Stomach smooth muscle (tissue), 2 donors: ENCODE data around the gene SH3BP4.
A peak's percentile ranks its signal among the peaks of the same experiment; 100 is the strongest.

ENCODE experiments used
- H3K27ac ChIP-seq: one replicate; pipeline ENCODE4 v1.7.0; 2013; ENCODE audit warnings: mild to moderate bottlenecking, low read length, inconsistent platforms
- H3K27me3 ChIP-seq, 2 donors: one replicate each; pipeline ENCODE4 v1.7.0; 2013; ENCODE audit warnings: low read length in 2 of 2; ENCODE audit not compliant: insufficient read depth in 2 of 2, control insufficient read depth in 1 of 2
- H3K36me3 ChIP-seq, 2 donors: one replicate each; pipeline ENCODE4 v1.7.0; 2013; ENCODE audit warnings: low read length in 2 of 2; ENCODE audit not compliant: control insufficient read depth in 2 of 2, insufficient read depth in 2 of 2
- H3K4me1 ChIP-seq: one replicate; pipeline ENCODE4 v1.7.0; 2013; ENCODE audit warnings: low read length; ENCODE audit not compliant: control insufficient read depth, insufficient read depth
- H3K4me3 ChIP-seq, 2 donors: one replicate each; pipeline ENCODE4 v1.7.0; 2013; ENCODE audit warnings: low read length in 2 of 2
- H3K9ac ChIP-seq, 2 donors: one replicate each; pipeline ENCODE4 v1.7.0; 2013; ENCODE audit warnings: low read length in 2 of 2, mild to moderate bottlenecking in 1 of 2
- H3K9me3 ChIP-seq, 2 donors: one replicate each; pipeline ENCODE4 v1.7.0; 2013; ENCODE audit warnings: low read length in 2 of 2; ENCODE audit not compliant: control insufficient read depth in 2 of 2
- donor health status: healthy.
- donor health status: Pancreatic carcinoma.

SH3BP4 gene

GRCh38 chr2:234976479-234977227 lies 24.8 kb downstream of the SH3BP4 start:
- Histone ChIP-seq H3K4me3 (no peak overlapping the region), H3K27ac (no peak overlapping the region), H3K9me3 (peaks cover 0 to 6% of the 10 kb centered on the region in 2 donors), H3K27me3 (no peaks in the 10 kb centered on the region), H3K9ac (no peak overlapping the region), H3K36me3 (no peaks in the 10 kb centered on the region), H3K4me1 (peaks cover 45% of the 10 kb centered on the region)

GRCh38 chr2:234977228-234977679 lies 25.4 kb downstream of the SH3BP4 start:
- H3K36me3 ChIP-seq: no peaks in the 10 kb centered on the region
- peaks cover 51% of the 10 kb centered on the region for H3K4me1 ChIP-seq
- no peaks in the 10 kb centered on the region for H3K27me3 ChIP-seq
- H3K4me3 ChIP-seq: no peak overlapping the region
- H3K9me3 ChIP-seq: peaks cover 0 to 6% of the 10 kb centered on the region in 2 donors
- H3K27ac ChIP-seq: no peak overlapping the region
- H3K9ac ChIP-seq: no peak overlapping the region

- H3K36me3 ChIP-seq: no peaks in the 10 kb centered on the region
- no peak overlapping the region for H3K9ac ChIP-seq
- peaks cover 54% of the 10 kb centered on the region for H3K4me1 ChIP-seq
- H3K9me3 ChIP-seq: peaks cover 0 to 6% of the 10 kb centered on the region in 2 donors
- H3K4me3 ChIP-seq: peak overlapping the region in 1 of 2 donors; percentile 22
- H3K27me3 ChIP-seq: no peaks in the 10 kb centered on the region
- H3K27ac ChIP-seq: peak overlapping the region; percentile 18
Measured at GRCh38 chr2:234978466-234979203, 26.8 kb downstream of the SH3BP4 start.

- Histone ChIP-seq H3K27ac (no peak overlapping the region), H3K4me3 (peak overlapping the region in 1 of 2 donors; percentile 22), H3K27me3 (no peaks in the 10 kb centered on the region), H3K36me3 (no peaks in the 10 kb centered on the region), H3K9ac (no peak overlapping the region), H3K9me3 (peaks cover 0 to 6% of the 10 kb centered on the region in 2 donors), H3K4me1 (peaks cover 50% of the 10 kb centered on the region)
Measured at GRCh38 chr2:234979204-234980167, 27.7 kb downstream of the SH3BP4 start.

GRCh38 chr2:234980451-234981187 lies 28.8 kb downstream of the SH3BP4 start:
- Histone ChIP-seq H3K9ac (peak overlapping the region in 1 of 2 donors; percentile 16), H3K36me3 (no peaks in the 10 kb centered on the region), H3K4me3 (peak overlapping the region; percentile 38 to 65), H3K4me1 (peaks cover 39% of the 10 kb centered on the region), H3K9me3 (peaks cover 0 to 6% of the 10 kb centered on the region in 2 donors), H3K27ac (peak overlapping the region; percentile 53), H3K27me3 (no peaks in the 10 kb centered on the region)

GRCh38 chr2:234981197-234982095 lies 29.6 kb downstream of the SH3BP4 start:
- Histone ChIP-seq H3K27ac (peak overlapping the region; percentile 53), H3K4me3 (peak overlapping the region; percentile 38 to 65), H3K9ac (peak overlapping the region; percentile 21 to 22), H3K27me3 (no peaks in the 10 kb centered on the region), H3K9me3 (peaks cover 0 to 6% of the 10 kb centered on the region in 2 donors), H3K4me1 (peaks cover 39% of the 10 kb centered on the region), H3K36me3 (no peaks in the 10 kb centered on the region)

GRCh38 chr2:234982096-234982834 lies 30.4 kb downstream of the SH3BP4 start:
- H3K4me3 ChIP-seq: peak overlapping the region in 1 of 2 donors; percentile 65

GRCh38 chr2:234983011-234983726 lies 31.4 kb downstream of the SH3BP4 start:
- Histone ChIP-seq H3K4me1 (peaks cover 39% of the 10 kb centered on the region), H3K9ac (no peak overlapping the region), H3K27me3 (no peaks in the 10 kb centered on the region), H3K27ac (no peak overlapping the region), H3K4me3 (no peak overlapping the region), H3K36me3 (no peaks in the 10 kb centered on the region), H3K9me3 (peaks cover 0 to 6% of the 10 kb centered on the region in 2 donors)

More at GRCh38 chr2:234982096-234982834, 30.4 kb downstream of the SH3BP4 start:
- Histone ChIP-seq H3K27ac (peak overlapping the region; percentile 2), H3K9ac (no peak overlapping the region), H3K27me3 (no peaks in the 10 kb centered on the region), H3K36me3 (no peaks in the 10 kb centered on the region), H3K9me3 (peaks cover 0 to 6% of the 10 kb centered on the region in 2 donors), H3K4me1 (peaks cover 39% of the 10 kb centered on the region)
